Esophagus squamous epithelium (tissue), 5 donors: ENCODE measurements around the gene LTBP1. TPM values are rescaled to one million over a fixed set of nuclear protein-coding genes. Genes with fewer than 3 reads are reported as not detected.
A peak's percentile ranks its signal among the peaks of the same experiment; 100 is the strongest.

Experiments used
- DNase-seq: peaks from one replicate; lab custom pipeline; 2025; lab: John Stamatoyannopoulos, UW
- H3K27ac ChIP-seq, 4 donors: fragments of 200-600 bp; sonication (generic); one replicate each; pipeline ENCODE4 v1.5.1; 2016 to 2019; ENCODE audit warnings: mild to moderate bottlenecking in 1 of 4
- H3K27me3 ChIP-seq, 4 donors: fragments of 200-600 bp; sonication (generic); 1 replicate in 3 of 4; 2 replicates in 1 of 4; pipeline versions ENCODE4 v1.5.1 to v1.6.0; 2017 to 2021; ENCODE audit warnings: antibody characterized with exemption in 1 of 4
- H3K36me3 ChIP-seq, 3 donors: fragments of 200-600 bp; sonication (generic); one replicate each; pipeline ENCODE4 v1.5.1; 2016 to 2019
- H3K4me1 ChIP-seq, 3 donors: fragments of 200-600 bp; sonication (generic); one replicate each; pipeline ENCODE4 v1.5.1; 2017 to 2019
- H3K4me3 ChIP-seq, 4 donors: fragments of 200-600 bp; sonication (generic); 1 replicate in 3 of 4; 2 replicates in 1 of 4; pipeline ENCODE4 v1.5.1; 2016 to 2019; ENCODE audit warnings: mild to moderate bottlenecking in 2 of 4, moderate library complexity in 1 of 4
- H3K9me3 ChIP-seq, 3 donors: fragments of 200-600 bp; sonication (generic); one replicate each; pipeline ENCODE4 v1.5.1; 2016 to 2019
- POLR2A ChIP-seq, 4 donors: fragments of 450-650 bp; IDR thresholded peaks; one replicate each; pipeline ENCODE4 v1.6.1; 2017; ENCODE audit warnings: antibody characterized with exemption in 4 of 4, mild to moderate bottlenecking in 4 of 4, moderate library complexity in 3 of 4
- WGBS, 2 donors: methylation state at CpG; one replicate each; pipeline ENCODE4 v1.1.5; 2018; 5-methylcytosine and 5-hydroxymethylcytosine counted together
- intact Hi-C: fragments of 100-400 bp; cut with DNase I; formaldehyde crosslinking; loops from one replicate; pipeline ENCODE4 v1.15.0; 2022
- total RNA-seq, 4 donors: library from RNA; depleted of rRNA; stranded (reverse); fragments of >200 nt; gene quantifications; one replicate each; pipeline ENCODE4 v1.1.0, GENCODE V29; 2016
- TF ChIP-seq, protein P1 (sequence below), 6 experiments: fragments of 450-650 bp in 4 of 6; fragments of 200-600 bp in 2 of 6; sonication (generic) in 2 of 6; IDR thresholded peaks; one replicate each; pipeline ENCODE4 v1.5.1; 2016 to 2019; ENCODE audit warnings: antibody characterized with exemption in 6 of 6, mild to moderate bottlenecking in 4 of 6, moderate library complexity in 4 of 6
- donor health status: DM: yes; HTN: yes; CAD: no.

The LTBP1 gene
- total RNA-seq, 4 donors from 2014 or later: 5.5 to 69.4 (median 32.6) TPM

DNA sequence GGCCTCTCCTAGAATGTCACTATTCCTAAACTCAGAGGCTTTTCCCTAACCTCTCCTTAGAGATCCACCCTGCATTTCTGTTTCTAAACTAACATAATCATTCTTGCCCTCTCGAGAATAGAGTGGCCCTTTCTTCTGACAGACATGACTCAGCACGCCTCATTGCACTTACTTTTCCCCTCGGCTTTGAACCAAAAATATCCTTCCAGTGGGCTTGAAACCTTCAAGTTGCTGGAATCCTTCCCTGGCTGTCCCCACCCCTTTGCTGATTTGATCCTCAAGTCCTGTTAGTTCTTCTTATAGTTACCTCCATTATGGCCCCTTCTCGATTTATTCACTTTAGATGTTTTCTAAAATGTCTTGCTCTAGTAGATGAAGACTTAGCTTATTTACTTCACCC, 158.0 kb downstream of the LTBP1 start:
- no peaks in the 10 kb centered on the region for H3K27me3 ChIP-seq
- peaks cover 0 to 35% (median 18%) of the 10 kb centered on the region in 3 donors for H3K4me1 ChIP-seq
- 43 to 47% methylated on average over 4 of the region's 4 CpGs for WGBS, 2 donors
- no peaks in the 10 kb centered on the region for H3K9me3 ChIP-seq
- peak overlapping the region in 2 of 4 donors; percentile 47 to 61 for H3K27ac ChIP-seq
- intact Hi-C loops: no loop called here
- no peak overlapping the region for H3K4me3 ChIP-seq
- TF ChIP-seq POLR2A (IDR thresholded peaks at IDR 0.05): no peak
- TF ChIP-seq, protein P1, sequence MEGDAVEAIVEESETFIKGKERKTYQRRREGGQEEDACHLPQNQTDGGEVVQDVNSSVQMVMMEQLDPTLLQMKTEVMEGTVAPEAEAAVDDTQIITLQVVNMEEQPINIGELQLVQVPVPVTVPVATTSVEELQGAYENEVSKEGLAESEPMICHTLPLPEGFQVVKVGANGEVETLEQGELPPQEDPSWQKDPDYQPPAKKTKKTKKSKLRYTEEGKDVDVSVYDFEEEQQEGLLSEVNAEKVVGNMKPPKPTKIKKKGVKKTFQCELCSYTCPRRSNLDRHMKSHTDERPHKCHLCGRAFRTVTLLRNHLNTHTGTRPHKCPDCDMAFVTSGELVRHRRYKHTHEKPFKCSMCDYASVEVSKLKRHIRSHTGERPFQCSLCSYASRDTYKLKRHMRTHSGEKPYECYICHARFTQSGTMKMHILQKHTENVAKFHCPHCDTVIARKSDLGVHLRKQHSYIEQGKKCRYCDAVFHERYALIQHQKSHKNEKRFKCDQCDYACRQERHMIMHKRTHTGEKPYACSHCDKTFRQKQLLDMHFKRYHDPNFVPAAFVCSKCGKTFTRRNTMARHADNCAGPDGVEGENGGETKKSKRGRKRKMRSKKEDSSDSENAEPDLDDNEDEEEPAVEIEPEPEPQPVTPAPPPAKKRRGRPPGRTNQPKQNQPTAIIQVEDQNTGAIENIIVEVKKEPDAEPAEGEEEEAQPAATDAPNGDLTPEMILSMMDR (IDR thresholded peaks at IDR 0.05): no peak
- no peaks in the 10 kb centered on the region for H3K36me3 ChIP-seq
- no peak for DNase-seq

DNA sequence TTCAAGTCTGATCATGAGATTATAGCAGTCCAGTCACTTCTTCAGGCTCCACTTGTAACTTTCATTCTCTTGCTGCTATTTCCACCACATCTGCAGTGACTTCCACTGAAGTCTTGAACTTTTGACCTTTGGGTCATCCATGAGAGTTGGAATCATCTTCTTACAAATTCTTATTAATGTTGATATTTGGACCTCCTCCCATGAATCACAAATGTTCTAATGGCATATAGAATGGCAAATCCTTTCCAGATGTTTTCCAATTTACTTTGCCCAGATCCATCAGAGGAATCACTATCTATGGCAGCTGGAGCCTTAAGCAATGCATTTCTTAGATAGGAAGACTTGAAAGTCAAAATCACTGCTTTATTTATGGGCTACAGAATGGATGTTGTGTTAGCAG, 159.4 kb downstream of the LTBP1 start:
- Histone ChIP-seq H3K4me3 (no peak overlapping the region), H3K27ac (no peak overlapping the region), H3K4me1 (peaks cover 0 to 35% (median 18%) of the 10 kb centered on the region in 3 donors), H3K27me3 (no peaks in the 10 kb centered on the region), H3K9me3 (no peaks in the 10 kb centered on the region), H3K36me3 (no peaks in the 10 kb centered on the region)
- intact Hi-C loops: no loop called here
- no peak for DNase-seq
- no peak for TF ChIP-seq POLR2A (IDR thresholded peaks at IDR 0.05)

DNA sequence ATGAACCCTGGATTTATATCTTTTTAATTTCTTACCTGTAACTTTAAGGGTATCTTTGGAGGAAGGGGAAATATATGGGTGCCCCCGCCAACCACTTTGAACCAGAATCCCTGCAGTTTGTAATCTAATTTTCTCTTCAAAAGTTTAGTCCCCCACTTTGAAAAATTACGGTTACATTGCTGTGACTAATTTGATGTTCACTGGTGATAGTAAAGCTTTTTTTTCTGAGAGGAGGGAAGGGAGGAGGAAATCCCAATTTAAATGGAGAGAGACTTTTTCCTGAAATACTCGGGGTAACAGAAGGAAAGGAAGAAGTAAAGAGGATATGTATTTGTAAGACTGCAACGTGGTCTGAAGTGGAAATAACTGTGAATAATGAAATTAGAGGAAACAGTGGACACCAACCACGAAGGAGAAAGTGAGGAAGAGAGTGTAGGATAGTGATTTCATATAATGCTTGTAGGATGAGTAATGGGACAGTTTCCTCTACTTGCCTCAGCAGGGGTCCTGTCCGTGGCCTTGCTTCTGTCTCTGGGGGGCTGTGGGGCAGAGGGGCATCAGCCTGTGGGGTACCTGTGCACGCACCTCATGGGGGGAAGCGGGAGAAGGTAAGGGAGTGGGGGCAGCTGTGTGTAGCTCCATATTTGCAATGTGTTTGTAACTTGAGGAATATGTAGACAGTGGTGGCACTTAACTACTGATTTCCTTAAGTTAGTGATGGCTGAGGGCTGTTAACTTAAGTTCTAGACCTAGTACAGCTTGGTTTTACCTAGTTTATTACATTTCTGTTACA, 161.1 kb downstream of the LTBP1 start:
- TF ChIP-seq, protein P1 (IDR thresholded peaks at IDR 0.05): no peak
- no peak for DNase-seq
- H3K27ac ChIP-seq: peak overlapping the region in 2 of 4 donors; percentile 14 to 45

DNA sequence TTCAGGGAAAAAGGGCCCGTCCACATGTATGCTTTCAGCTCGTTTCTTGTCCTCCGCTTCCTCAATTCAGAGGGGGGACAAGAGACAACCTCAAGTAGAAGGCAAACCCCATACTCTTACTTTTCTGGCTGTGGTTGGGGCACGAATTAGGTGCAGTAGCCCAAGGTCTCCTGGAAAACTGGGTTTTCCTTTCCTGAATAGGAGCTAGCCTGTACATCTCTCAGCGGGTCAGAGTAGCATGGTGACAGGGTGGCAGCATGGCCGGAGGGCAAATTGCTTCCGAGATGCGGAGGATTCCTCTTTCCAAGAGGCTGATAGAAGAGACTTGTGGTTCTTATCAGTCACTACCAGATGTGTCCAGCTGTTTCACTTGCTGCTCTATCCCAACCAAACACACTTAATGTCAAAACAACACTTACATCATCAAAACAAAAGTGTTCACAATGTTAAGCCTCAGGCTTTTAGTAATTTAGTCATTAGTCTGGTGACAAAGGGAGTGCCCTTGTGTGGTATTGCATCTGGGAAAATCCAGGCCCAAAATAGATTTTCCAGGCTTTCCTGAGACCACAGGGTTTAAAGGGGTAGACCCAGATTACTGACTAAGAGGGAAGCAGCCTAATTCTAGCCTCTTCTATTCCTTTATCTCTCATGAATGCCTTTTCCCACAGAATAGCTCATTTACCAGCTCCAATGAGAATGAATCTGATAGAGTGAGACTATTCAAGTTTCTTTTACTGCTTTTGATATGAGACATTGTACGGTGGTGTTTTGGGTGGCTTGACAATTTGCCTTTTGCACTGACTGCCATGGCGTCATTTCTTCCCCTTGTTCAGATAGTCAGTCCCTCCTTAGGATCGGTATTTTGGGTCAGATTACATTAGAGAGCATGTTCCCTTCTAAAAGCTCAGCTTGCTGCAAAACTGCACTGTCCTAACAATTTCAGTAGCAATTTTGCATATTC, 162.0 kb downstream of the LTBP1 start:
- Histone ChIP-seq H3K27ac (peak overlapping the region in 2 of 4 donors; percentile 14 to 45), H3K9me3 (no peaks in the 10 kb centered on the region)
- DNase-seq: no peak

More for the DNA sequence above, 161.1 kb downstream of the LTBP1 start:
- intact Hi-C loops: no loop called here
- peaks cover 0 to 35% (median 18%) of the 10 kb centered on the region in 3 donors for H3K4me1 ChIP-seq
- 64 to 82% methylated on average over 8 of the region's 8 CpGs for WGBS, 2 donors
- no peak overlapping the region for H3K4me3 ChIP-seq
- H3K36me3 ChIP-seq: no peaks in the 10 kb centered on the region
- no peaks in the 10 kb centered on the region for H3K27me3 ChIP-seq
- H3K9me3 ChIP-seq: no peaks in the 10 kb centered on the region

DNA sequence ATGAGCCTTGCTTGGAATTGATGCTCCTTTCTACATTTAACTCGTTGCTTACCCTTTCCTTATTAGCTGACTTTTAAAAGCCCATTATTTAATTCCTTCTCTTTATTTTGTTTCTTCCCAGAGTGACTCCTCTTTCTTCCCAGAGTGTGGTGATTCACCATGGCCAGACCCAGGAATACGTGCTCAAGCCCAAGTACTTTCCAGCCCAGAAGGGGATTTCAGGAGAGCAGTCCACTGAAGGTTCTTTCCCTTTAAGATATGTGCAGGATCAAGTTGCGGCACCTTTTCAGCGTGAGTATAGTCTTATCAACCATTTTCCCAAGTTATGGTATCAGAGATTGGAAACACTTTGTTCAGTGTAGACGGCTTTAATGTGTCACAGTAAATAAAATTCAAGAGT, 163.7 kb downstream of the LTBP1 start:
- Histone ChIP-seq H3K36me3 (no peaks in the 10 kb centered on the region), H3K27me3 (no peaks in the 10 kb centered on the region), H3K27ac (no peak overlapping the region), H3K9me3 (no peaks in the 10 kb centered on the region), H3K4me1 (peaks cover 0 to 13% (median 4%) of the 10 kb centered on the region in 3 donors), H3K4me3 (no peak overlapping the region)
- TF ChIP-seq, protein P1 (IDR thresholded peaks at IDR 0.05): no peak
- TF ChIP-seq POLR2A (IDR thresholded peaks at IDR 0.05): no peak
- no peak for DNase-seq
- intact Hi-C loops: no loop called here
- 76 to 79% methylated on average over 4 to 5 of the region's 5 CpGs for WGBS, 2 donors

More for the DNA sequence above, 162.0 kb downstream of the LTBP1 start:
- 59 to 79% methylated on average over 9 of the region's 11 CpGs for WGBS, 2 donors
- intact Hi-C loops: no loop called here
- Histone ChIP-seq H3K4me3 (no peak overlapping the region), H3K4me1 (peaks cover 0 to 26% (median 16%) of the 10 kb centered on the region in 3 donors), H3K36me3 (no peaks in the 10 kb centered on the region), H3K27me3 (no peaks in the 10 kb centered on the region)
- no peak for TF ChIP-seq POLR2A (IDR thresholded peaks at IDR 0.05)
- TF ChIP-seq, protein P1 (IDR thresholded peaks at IDR 0.05): no peak
